ENCODE measurements around the gene CNPPD1.

Gene CNPPD1

DNA sequence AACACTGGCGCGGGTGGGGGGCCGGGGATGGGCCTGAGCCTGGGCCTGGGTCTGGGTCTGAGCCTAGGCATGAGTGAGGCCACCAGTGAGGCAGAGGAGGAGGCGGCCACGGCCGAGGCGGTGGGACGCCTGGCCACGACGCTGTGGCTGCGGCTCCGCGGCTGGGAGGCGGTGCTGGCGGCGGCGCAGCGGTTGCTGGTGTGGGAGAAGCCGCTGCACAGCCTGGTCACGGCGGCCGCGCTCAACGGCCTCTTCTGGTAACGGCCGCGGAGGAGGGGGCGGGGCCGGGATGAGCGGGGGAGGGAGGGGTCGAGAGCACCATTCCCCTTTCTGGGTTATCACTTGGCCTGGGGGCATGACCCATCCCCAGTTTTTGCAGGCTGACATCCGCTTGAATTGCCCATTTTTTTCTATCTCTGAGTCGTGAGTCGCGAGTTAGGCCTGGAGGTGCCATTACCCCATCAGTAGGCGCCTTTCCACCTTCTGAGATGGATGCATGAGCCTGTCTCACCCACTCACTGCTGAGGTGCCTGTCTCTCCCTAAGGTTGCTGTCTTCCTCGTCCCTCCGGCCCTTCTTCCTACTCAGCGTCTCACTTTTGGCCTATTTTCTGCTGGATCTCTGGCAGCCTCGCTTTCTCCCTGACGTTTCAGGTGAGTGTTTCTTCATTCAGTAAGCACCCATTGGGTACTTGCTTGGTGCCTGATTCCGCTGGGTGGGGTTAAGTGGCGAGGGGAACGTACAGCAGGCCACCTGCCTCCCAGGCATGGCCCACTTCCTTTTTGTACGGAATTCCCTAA lies 1.9 kb upstream of the CNPPD1 start:
- no peak for DNase-seq

DNA sequence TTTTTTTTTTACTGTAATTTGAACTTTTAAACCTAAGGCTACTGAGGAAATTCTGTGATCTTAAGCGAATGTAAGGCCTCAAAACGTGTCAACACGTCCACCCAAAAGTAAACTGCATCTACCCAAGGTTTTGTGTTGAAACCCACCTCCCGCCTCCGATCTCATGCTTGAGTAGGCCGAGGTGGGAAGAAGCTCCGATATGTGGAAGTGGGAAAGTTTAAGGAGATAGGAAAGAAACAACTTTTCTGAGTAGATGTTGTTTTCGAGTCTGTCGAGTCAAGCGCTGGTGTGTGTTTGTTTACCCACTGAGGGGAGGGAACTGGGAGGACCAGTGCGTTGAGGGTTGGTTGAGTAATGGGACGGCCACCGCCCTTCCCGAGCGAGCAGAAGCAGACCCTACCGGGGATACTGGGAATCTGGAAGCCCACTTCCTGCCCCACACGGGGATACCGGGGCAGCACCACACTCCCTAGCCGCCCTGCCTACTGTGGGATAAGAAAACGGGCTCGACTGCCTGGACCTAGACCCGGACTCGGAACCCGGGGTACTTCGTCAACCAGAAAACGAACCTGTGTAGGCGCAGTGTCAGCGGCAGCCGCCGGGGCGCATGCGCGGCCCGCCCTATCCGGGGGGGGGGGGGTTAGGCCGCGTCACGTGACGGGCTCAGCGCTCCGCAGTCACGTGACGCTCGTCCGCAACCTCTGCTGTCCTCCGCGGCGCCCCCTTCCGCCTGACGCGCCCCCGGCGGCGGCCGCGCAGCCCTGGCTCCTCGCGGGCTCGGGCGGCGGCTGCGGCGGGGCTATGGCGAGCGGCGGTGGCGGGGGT lies 1.0 kb upstream of the CNPPD1 start, which contains the start of gene RETREG2:
RETREG2 (plus strand) TSS at position 724 of the 825 bp plus-strand sequence; CDS start at position 802, 78 bp downstream.
- peak; percentile 87 to 88 for DNase-seq

GRCh38 chr2:219175928-219176817 lies 552 bp downstream of the CNPPD1 start:
- peak in 1 of 2 experiments; percentile 43 for DNase-seq

- DNase-seq = no peak
These were observed 1.2 kb downstream of the CNPPD1 start for GRCh38 chr2:219175486-219175885.

DNA sequence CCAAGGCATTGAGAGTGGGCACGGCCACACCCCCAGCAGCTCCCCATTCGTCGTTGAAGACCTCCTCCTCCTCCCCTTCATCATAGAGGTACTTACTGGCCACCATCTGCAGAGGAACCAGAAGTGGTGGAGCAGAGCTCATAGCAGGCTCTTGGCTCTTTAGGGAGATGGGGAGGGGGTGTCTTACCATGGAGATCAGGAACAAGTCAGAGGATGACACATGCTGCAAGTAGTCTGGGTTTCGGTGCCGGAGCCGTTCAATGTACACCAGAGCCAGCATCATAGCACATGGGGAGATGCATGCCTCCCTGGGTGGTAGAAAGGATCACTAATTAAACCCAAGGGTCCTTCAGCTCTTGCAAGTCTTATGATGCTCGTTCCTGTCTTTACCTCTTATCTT lies 1.9 kb downstream of the CNPPD1 start:
- DNase-seq = no peak

DNA sequence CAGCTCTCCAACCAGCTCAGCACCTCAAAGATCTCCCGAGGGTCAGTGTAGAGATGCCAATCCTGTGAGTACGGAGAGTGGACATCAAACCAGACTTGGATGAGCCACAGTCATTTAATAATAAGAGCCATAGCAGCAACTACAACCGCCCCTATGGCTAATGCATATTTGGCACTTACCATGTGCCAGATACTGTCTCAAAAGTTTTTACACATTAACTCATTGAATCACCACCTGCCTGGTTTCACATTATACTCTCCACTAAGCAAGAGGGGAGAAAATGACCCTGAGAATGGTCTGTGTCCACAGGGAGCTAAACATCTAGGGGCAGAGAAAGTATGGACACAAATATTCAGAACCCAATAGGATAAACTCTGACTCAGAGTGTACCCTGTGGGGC lies 2.6 kb downstream of the CNPPD1 start:
- DNase-seq = no peak

DNA sequence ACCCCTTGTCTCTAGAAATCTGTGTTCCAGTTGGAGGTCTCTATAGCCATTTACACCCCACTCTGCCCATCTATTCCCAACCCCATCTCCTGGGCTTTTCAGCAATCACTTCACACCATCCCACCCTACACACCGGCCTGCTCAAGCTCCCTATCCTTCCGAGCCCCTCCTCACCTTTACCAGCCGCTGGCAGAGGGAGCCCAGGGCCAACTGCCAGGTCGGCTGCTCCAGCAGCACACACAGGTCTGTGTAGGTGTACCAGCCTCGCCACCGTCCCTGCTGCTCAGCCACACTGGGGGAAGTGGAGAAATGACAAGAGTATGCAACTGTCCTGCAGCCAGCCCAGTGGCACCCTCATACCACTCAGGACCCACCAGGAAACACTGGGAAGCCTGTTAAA lies 3.5 kb downstream of the CNPPD1 start:
- DNase-seq = no peak

DNA sequence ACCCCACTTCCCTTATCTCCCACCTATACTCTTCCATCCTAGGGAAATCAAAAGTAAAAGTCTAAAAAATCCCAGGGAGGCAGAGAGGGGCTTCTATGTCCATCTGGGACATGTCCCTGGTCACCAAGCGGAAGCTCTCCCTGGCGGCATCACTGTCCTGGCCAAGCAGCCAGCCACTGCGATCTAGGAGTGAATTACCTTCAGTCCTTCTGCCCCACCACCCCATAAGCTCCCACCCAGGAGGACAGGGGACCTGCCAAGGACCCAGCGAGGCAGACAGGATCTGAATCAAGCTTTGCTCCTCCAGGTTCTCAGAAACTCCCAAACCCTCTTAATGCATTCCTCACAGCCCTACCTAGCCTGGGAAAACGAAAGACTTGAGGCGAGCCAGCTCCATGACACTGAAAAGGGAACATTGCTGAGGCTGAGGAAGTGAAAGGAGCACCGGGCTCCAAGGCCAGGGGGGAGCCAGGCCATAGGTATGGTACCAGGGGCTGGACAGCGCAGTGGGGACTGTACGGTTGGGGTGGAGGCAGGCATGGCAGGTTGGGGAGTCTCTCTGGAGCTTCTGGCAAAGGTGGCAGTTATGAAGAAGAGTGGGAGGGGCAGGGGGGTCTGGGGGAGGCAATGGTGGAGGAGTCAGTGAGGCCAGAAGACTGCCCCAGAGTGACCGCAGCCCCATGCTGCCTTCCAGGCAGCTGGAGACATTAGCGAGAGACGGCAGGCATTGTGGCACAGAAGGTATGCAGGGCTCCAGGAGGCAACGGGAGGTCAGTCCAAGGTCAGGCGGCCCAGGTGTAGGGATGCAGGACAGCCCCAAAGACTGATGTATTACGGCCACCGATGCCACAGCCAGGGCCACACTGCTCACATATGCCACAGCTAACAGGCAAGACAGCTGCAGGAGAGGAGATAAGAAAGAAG lies 4.2 kb downstream of the CNPPD1 start:
- DNase-seq = no peak

DNA sequence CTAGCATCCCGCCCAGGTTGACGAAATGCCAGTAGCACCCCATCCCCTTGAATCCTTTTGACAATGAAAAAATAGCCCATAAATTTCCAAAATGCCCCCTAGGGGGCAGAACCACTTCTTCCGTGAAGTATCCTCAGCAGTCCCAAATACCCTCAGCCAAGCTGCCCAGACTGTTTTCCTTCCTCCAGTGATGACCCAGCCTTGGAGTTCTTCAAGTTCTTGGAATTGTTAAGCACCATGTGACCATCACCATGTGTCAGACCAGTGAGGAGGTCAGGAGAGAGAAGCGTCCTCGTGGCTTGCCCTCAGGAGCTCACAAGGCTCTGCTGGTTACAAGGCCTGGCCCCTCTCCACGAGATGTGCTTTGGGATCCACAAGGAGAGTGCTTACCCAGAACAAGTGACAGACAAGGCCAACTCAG lies 5.5 kb downstream of the CNPPD1 start:
- DNase-seq = peak; percentile 4 to 50

DNA sequence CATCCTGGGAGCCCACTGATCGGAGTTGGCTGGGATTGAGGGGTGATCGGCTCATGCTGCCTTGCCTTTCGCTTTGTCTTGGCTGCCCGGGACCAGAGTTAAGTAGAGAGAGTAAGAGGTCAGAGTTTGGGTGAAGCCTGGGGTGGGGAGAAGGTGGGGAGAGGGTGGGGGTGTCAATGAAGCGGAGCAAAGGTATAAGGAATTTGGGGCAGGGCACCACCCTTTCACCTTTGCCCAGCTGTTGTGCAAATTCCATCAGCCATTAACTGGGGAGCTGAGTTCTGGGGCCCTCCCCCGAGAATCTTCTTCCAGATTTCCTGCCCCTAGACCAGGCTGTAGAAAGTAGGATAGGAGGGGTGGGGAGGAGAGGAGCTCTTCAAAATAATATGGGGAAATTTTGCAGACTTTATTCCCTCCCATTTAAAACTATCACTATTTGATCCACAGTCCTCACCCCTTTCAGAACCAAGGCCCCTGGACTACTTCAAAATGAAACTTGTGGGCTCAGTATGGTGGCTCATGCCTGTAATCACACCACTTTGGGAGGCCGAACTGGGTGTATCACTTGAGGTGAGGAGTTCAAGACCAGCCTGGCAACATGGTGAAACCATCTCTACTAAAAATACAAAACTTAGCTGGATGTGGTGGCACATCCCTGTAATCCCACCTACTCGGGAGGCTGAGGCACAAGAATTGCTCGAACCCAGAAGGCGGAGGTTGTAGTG lies 6.6 kb downstream of the CNPPD1 start, which contains the start of gene SLC23A3:
SLC23A3 (minus strand) TSS at position 100 of the 725 bp plus-strand sequence; CDS start at position 55, 45 bp downstream.
- DNase-seq = no peak

DNA sequence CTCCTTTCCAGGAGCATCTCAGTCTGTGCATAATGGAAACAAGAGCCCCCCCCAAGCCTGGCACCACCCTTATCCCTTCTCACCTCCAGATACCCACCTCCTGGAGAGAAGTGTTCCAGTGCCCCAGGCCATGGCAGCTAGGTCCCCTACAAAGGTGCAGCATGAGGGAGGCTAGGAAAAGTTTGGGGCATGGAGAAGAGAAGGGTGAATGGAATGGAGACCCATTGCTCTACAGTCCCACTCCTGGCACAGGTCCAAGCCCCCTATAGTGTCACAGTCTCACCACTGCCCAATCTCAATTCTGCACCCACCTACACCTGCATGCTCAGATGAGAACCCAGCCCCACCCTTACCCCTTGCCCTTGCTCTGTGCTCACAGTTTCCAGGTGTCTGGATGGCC lies 7.8 kb downstream of the CNPPD1 start:
- DNase-seq = no peak

GRCh38 chr2:219168526-219168925 lies 8.2 kb downstream of the CNPPD1 start:
- DNase-seq = no peak

- no peak for DNase-seq
These were observed 8.7 kb downstream of the CNPPD1 start for GRCh38 chr2:219167997-219168396.

- no peak for DNase-seq
These were observed 11.4 kb downstream of the CNPPD1 start for GRCh38 chr2:219165058-219165911.

- no peak for DNase-seq
These were observed 13.6 kb downstream of the CNPPD1 start for GRCh38 chr2:219163156-219163555.

DNA sequence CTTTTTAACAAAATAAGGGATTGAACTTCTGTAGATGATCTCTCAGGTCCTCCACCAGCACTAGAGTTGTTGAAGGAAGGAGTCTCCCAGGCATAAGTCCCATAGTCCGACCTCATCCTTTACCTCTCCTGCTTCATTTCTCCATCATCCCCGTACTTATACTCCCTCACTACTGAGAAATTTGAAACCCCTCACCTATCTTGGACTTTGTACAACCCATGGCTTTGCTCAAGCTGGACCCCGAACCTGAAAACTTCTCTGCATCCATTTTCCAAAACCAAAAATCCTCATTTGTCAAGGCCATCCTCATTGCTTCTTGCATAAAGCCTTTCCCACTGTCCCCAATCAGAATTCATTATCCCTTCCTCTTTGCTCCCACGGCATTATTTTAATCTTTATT lies 15.6 kb downstream of the CNPPD1 start:
- DNase-seq = no peak

- DNase-seq = peak; percentile 81 to 92
These were observed 16.3 kb downstream of the CNPPD1 start, which contains the start of gene NHEJ1 for GRCh38 chr2:219160186-219161017. NHEJ1 (minus strand) TSS chr2:219160815; CDS start chr2:219158362, 2,453 bp downstream.

- DNase-seq = peak in 1 of 2 experiments; percentile 65
These were observed 16.9 kb downstream of the CNPPD1 start for GRCh38 chr2:219159771-219160185.

DNA sequence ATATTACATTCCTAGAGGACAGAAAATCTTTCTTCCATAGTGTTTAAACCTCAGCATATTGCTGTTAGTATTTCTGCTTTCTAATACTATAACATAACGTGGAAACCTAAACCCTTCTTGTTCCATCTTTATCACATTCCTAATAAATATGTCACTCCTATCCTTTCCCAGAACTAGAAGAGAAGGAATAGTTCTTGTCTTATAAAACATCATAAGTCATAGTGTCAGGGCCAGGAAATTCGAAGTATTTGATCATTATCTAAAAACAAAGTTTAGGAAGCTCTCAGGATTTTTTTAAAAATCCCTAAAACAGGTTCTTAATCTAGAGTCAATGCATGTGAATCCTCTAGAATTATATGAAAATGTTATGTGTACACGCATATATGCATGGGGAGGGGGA lies 18.1 kb downstream of the CNPPD1 start:
- no peak for DNase-seq
